Measurements from ENCODE around the gene ACER2. TPM values are rescaled to one million over a fixed set of nuclear protein-coding genes. Genes with fewer than 3 reads are reported as not detected.

Gene ACER2
- total RNA-seq, result 1 to 10 TPM; 1.8 TPM

- ChIA-PET CTCF (interaction anchor here (0.7 kb wide), 1 partner anchor 56 kb away, joined by 3 read pairs; no protein-coding TSS in a partner anchor), POLR2A (interaction anchor here (1.0 kb wide), 1 partner anchor 29 kb away, joined by 8 read pairs; the partner anchor contains the start of gene RPS6)
- Mint-ChIP-seq H3K4me3 (peak within 1 kb of the TSS; percentile 95), H3K36me3 (no peaks in the 10 kb centered on the region), H3K4me1 (ENCODE audit: low read depth) (peaks cover 12% of the 10 kb centered on the region), H3K27me3 (no peaks in the 10 kb centered on the region), H3K9me3 (peaks cover 1% of the 10 kb centered on the region), H3K27ac (peak within 1 kb of the TSS; percentile 71)
- peak; percentile 96 for DNase-seq
- intact Hi-C loops (cut with micrococcal nuclease), result loop anchor here (1.0 to 2.0 kb wide), 7 partner anchors 29 to 360 kb away; partner anchors contain the start of genes RPS6 and RRAGA
Measured at GRCh38 chr9:19408693-19409400, at the start of gene ACER2. Gene ACER2 (plus strand): TSS chr9:19409009. CDS start chr9:19409085, 76 bp downstream.

DNA sequence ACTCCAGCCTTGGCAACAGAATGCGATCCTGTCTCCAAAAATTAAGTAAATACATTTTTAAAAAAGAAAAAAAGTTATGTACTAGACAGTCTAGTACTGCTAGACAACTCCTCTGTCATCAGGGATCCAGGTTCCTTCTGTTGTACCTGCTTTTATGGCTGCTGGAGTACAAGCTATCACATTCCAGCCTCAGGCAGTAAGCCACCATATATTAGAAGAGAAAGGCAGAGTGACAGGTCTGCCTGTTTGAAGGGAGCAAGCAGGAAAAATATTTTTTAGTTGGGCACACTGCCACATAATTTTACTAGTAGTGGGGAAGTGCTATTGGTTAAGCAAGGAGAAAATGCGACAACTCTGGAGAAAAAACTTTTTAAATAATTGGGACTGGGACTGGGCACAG is 39.7 kb upstream of the ACER2 start:
- POLR2A ChIA-PET, result interaction anchor here (0.7 kb wide), 1 partner anchor 11 kb away, joined by 3 read pairs; the partner anchor contains the start of gene RPS6
- peaks cover 18% of the 10 kb centered on the region for H3K36me3 Mint-ChIP-seq
- H3K4me1 Mint-ChIP-seq (ENCODE audit: low read depth), result peaks cover 5% of the 10 kb centered on the region
- no peak for DNase-seq
- H3K27ac Mint-ChIP-seq, result no peak overlapping the region
- H3K27me3 Mint-ChIP-seq, result no peaks in the 10 kb centered on the region
- intact Hi-C loops (cut with micrococcal nuclease), result no loop called here
- H3K9me3 Mint-ChIP-seq, result no peaks in the 10 kb centered on the region
- CTCF ChIA-PET, result interaction anchor here (0.7 kb wide), 1 partner anchor 88 kb away, joined by 3 read pairs; no protein-coding TSS in a partner anchor
- no peak overlapping the region for H3K4me3 Mint-ChIP-seq

DNA sequence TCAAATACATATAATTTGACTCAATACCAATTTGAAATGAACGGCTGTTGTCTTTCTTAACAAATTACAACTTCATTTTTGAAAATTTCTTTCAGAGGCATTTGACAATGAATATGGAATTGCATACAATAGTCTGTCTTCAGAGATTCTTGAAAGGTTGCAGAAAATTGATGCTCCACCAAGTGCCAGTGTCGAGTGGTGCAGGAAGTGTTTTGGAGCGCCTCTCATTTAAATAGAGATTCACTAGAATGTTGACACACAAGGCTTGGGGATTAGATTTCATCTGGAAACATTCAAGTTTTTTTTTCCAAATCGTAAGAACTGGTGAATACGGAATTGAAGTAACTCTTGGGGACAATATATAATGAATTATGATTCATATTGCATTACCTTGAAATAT is 36.9 kb upstream of the ACER2 start:
- ChIA-PET POLR2A (interaction anchor here (2.8 kb wide), 1 partner anchor 8 kb away, joined by 14 read pairs; the partner anchor contains the start of gene RPS6), CTCF (interaction anchor here (1.1 kb wide), 1 partner anchor 85 kb away, joined by 3 read pairs; no protein-coding TSS in a partner anchor)
- Mint-ChIP-seq H3K4me1 (ENCODE audit: low read depth) (peaks cover 17% of the 10 kb centered on the region), H3K9me3 (no peaks in the 10 kb centered on the region), H3K27me3 (no peaks in the 10 kb centered on the region), H3K4me3 (no peak overlapping the region), H3K27ac (no peak overlapping the region), H3K36me3 (peaks cover 29% of the 10 kb centered on the region)
- intact Hi-C loops (cut with micrococcal nuclease), result no loop called here
- DNase-seq, result no peak

DNA sequence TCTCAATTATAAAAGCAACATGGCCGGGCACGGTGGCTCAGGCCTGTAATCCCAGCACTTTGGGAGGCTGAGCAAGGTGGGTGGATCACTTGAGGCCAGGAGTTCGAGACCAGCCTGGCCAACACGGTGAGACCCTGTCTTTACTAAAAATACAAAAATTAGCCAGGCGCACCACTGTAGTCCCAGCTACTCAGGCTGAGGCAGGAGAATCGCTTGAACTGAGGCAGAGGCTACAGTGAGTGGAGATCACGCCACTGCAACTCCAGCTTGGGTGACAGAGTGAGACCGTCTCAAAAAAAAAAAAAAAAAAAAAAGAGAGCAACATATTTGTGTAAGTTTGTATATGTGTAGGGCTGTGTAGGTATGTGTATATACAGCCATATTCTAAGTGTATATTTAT is 36.2 kb upstream of the ACER2 start:
- POLR2A ChIA-PET, result no interaction called here
- H3K27ac Mint-ChIP-seq, result no peak overlapping the region

DNA sequence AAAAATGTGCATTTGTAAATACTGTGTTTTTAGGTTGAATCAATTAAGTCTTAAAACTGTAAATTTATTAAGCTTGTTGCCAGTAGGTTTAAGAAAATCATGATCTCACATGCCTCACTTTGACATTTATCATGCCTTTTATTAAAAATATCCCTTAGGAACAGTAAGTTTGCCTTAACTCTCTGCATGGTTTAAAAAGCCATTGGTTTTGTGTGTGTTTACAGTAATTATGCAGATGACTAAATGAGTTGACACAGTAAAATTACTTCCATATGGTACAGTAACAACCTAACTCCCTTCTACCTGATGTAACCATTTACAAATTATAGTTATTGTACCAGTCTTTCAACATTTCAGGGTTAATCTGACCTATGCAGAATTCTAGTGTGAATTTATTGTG is 35.3 kb upstream of the ACER2 start:
- no peaks in the 10 kb centered on the region for H3K27me3 Mint-ChIP-seq
- H3K27ac Mint-ChIP-seq, result peak overlapping the region; percentile 48
- H3K4me1 Mint-ChIP-seq (ENCODE audit: low read depth), result peaks cover 29% of the 10 kb centered on the region
- no peak overlapping the region for H3K4me3 Mint-ChIP-seq
- ChIA-PET CTCF (interaction anchor here (1.0 kb wide), 1 partner anchor 91 kb away, joined by 4 read pairs; no protein-coding TSS in a partner anchor), POLR2A (no interaction called here)
- no peaks in the 10 kb centered on the region for H3K9me3 Mint-ChIP-seq
- intact Hi-C loops (cut with micrococcal nuclease), result no loop called here
- peaks cover 43% of the 10 kb centered on the region for H3K36me3 Mint-ChIP-seq
- no peak for DNase-seq

More for the DNA sequence above, 36.2 kb upstream of the ACER2 start:
- Mint-ChIP-seq H3K9me3 (no peaks in the 10 kb centered on the region), H3K4me1 (ENCODE audit: low read depth) (peaks cover 24% of the 10 kb centered on the region), H3K27me3 (no peaks in the 10 kb centered on the region), H3K36me3 (peaks cover 35% of the 10 kb centered on the region), H3K4me3 (no peak overlapping the region)
- DNase-seq, result no peak
- CTCF ChIA-PET, result interaction anchor here (0.6 kb wide), 1 partner anchor 11 kb away, joined by 3 read pairs; no protein-coding TSS in a partner anchor
- intact Hi-C loops (cut with micrococcal nuclease), result no loop called here

DNA sequence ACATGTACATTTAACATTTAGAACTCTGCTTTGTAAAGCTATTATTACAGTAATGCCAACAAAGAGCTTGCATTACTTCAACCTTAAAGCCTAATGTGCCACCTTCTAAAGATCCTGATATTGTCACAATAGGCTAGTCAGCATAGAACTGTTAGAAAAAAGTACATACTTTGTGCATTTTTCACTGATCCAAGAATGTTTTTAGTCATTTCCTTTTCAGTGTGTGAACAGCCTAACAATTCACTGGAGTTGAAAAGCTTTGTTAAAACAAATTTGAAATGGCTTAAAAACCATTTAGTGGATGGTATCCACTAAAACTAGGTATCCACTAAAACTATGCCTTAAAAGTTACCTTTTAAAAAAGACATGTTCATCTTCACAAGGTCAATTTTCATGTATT is 33.3 kb upstream of the ACER2 start:
- ChIA-PET POLR2A (interaction anchor here (1.5 kb wide), 1 partner anchor 145 kb away, joined by 4 read pairs; the partner anchor contains the start of gene DENND4C), CTCF (interaction anchor here (0.8 to 1.7 kb wide), 3 partner anchors 82 to 327 kb away, joined by 3 to 5 read pairs (median 4); partner anchors contain the start of gene RRAGA)
- H3K36me3 Mint-ChIP-seq, result peaks cover 61% of the 10 kb centered on the region
- DNase-seq, result no peak
- intact Hi-C loops (cut with micrococcal nuclease), result no loop called here
- peak overlapping the region; percentile 58 for H3K27ac Mint-ChIP-seq
- H3K27me3 Mint-ChIP-seq, result peaks cover 3% of the 10 kb centered on the region
- no peak overlapping the region for H3K4me3 Mint-ChIP-seq
- no peaks in the 10 kb centered on the region for H3K9me3 Mint-ChIP-seq
- peaks cover 37% of the 10 kb centered on the region for H3K4me1 Mint-ChIP-seq (ENCODE audit: low read depth)

- ChIA-PET POLR2A (interaction anchor here (1.9 kb wide), 1 partner anchor 145 kb away, joined by 7 read pairs; no protein-coding TSS in a partner anchor), CTCF (interaction anchor here (1.5 to 1.7 kb wide), 2 partner anchors 81 to 88 kb away, joined by 3 to 8 read pairs; no protein-coding TSS in a partner anchor)
- intact Hi-C loops (cut with micrococcal nuclease), result no loop called here
- Mint-ChIP-seq H3K27ac (peak overlapping the region; percentile 76), H3K4me3 (peak overlapping the region; percentile 100), H3K27me3 (peaks cover 3% of the 10 kb centered on the region), H3K4me1 (ENCODE audit: low read depth) (peaks cover 49% of the 10 kb centered on the region), H3K36me3 (peaks cover 63% of the 10 kb centered on the region), H3K9me3 (no peaks in the 10 kb centered on the region)
- DNase-seq, result no peak
Measured at GRCh38 chr9:19376931-19377330, 31.9 kb upstream of the ACER2 start.

GRCh38 chr9:19378164-19378563 is 30.6 kb upstream of the ACER2 start:
- DNase-seq, result no peak
- no peaks in the 10 kb centered on the region for H3K9me3 Mint-ChIP-seq
- ChIA-PET CTCF (interaction anchor here (0.8 kb wide), 1 partner anchor 87 kb away, joined by 3 read pairs; no protein-coding TSS in a partner anchor), POLR2A (interaction anchor here (1.8 to 1.9 kb wide), 2 partner anchors 79 to 146 kb away, joined by 4 to 7 read pairs; no protein-coding TSS in a partner anchor)
- peaks cover 62% of the 10 kb centered on the region for H3K36me3 Mint-ChIP-seq
- H3K27me3 Mint-ChIP-seq, result peaks cover 3% of the 10 kb centered on the region
- H3K4me3 Mint-ChIP-seq, result peak overlapping the region; percentile 100
- peaks cover 53% of the 10 kb centered on the region for H3K4me1 Mint-ChIP-seq (ENCODE audit: low read depth)
- peak overlapping the region; percentile 100 for H3K27ac Mint-ChIP-seq
- intact Hi-C loops (cut with micrococcal nuclease), result no loop called here

DNA sequence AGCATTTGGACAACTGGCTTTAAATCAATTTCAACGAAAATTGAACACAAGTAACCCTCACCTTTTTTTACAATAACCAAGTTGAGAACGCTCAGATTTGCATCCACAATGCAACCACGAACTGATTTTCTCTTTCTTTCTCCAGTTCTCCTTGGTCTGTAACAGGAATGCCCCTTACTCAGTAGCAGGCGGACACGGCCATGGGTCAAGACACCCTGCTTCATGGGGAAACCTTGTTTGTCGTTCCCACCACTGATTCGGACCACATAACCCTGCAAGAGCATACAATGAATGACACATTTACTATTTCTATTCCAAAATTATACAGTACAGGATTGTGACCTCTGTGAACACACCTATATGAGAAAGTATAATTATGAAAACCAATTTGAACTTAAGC is 30.2 kb upstream of the ACER2 start:
- H3K9me3 Mint-ChIP-seq, result no peaks in the 10 kb centered on the region
- no peak for DNase-seq
- intact Hi-C loops (cut with micrococcal nuclease), result no loop called here
- CTCF ChIA-PET, result interaction anchor here (0.8 to 2.0 kb wide), 2 partner anchors 86 to 330 kb away, joined by 3 to 9 read pairs; partner anchors contain the start of gene RRAGA
- H3K4me1 Mint-ChIP-seq (ENCODE audit: low read depth), result peaks cover 51% of the 10 kb centered on the region
- H3K36me3 Mint-ChIP-seq, result peaks cover 57% of the 10 kb centered on the region
- H3K4me3 Mint-ChIP-seq, result peak overlapping the region; percentile 100
- POLR2A ChIA-PET, result interaction anchor here (1.8 to 2.3 kb wide), 6 partner anchors 8 to 330 kb away, joined by 4 to 21 read pairs (median 11); partner anchors contain the start of genes ACER2, DENND4C and RRAGA
- peak overlapping the region; percentile 100 for H3K27ac Mint-ChIP-seq
- H3K27me3 Mint-ChIP-seq, result peaks cover 3% of the 10 kb centered on the region

GRCh38 chr9:19379283-19379682 is 29.5 kb upstream of the ACER2 start:
- Mint-ChIP-seq H3K9me3 (no peaks in the 10 kb centered on the region), H3K36me3 (peaks cover 51% of the 10 kb centered on the region), H3K4me1 (ENCODE audit: low read depth) (peaks cover 50% of the 10 kb centered on the region), H3K27ac (peak overlapping the region; percentile 100), H3K27me3 (peaks cover 3% of the 10 kb centered on the region), H3K4me3 (peak overlapping the region; percentile 100)
- POLR2A ChIA-PET, result interaction anchor here (1.1 to 2.3 kb wide), 8 partner anchors 9 to 330 kb away, joined by 4 to 21 read pairs (median 7); partner anchors contain the start of genes ACER2, DENND4C and RRAGA
- CTCF ChIA-PET, result interaction anchor here (0.7 to 2.0 kb wide), 2 partner anchors 85 to 330 kb away, joined by 3 to 9 read pairs; partner anchors contain the start of gene RRAGA
- intact Hi-C loops (cut with micrococcal nuclease), result no loop called here
- DNase-seq, result no peak

DNA sequence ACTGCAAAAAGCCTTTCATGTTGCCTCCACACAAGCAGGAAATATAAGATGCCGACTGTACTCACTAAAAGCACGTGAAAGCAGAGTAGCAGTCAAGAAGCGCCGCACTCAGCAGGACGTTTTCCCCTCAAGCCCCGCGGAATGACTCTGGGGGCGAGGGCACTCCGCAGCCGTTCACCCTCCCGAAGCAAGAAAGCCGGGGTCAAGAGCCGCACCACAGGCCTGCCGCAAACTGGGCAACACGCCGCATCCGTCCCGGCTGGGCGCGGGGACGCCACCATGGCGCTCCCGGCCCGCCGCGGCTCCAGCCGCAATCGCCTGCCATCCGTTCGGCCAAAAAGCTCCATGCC is 29.1 kb upstream of the ACER2 start:
- Mint-ChIP-seq H3K4me3 (peak overlapping the region; percentile 100), H3K36me3 (peaks cover 50% of the 10 kb centered on the region), H3K27me3 (peaks cover 3% of the 10 kb centered on the region), H3K4me1 (ENCODE audit: low read depth) (peaks cover 50% of the 10 kb centered on the region), H3K9me3 (no peaks in the 10 kb centered on the region), H3K27ac (peak overlapping the region; percentile 100)
- CTCF ChIA-PET, result interaction anchor here (0.7 to 2.0 kb wide), 3 partner anchors 84 to 331 kb away, joined by 3 to 9 read pairs (median 3); partner anchors contain the start of gene RRAGA
- POLR2A ChIA-PET, result interaction anchor here (0.7 to 2.3 kb wide), 10 partner anchors 9 to 331 kb away, joined by 3 to 21 read pairs (median 6); partner anchors contain the start of genes ACER2, DENND4C and RRAGA
- intact Hi-C loops (cut with micrococcal nuclease), result loop anchor here (1.0 to 5.0 kb wide), 8 partner anchors 29 to 1243 kb away; partner anchors contain the start of genes HAUS6, MLLT3 and RRAGA
- no peak for DNase-seq

All from activated CD4-positive, alpha-beta memory T cell treated with anti-CD3 and anti-CD28 coated beads for 36 hours (primary cell).